Measurements from ENCODE around the gene GARS1.

GRCh38 chr7:30585675-30586074 lies 9.0 kb upstream of the GARS1 start:
- no peak for TF ChIP-seq CTCF (conservative IDR thresholded peaks at IDR 0.05 in 1 of 2, IDR thresholded peaks at IDR 0.05 in 1 of 2; ENCODE audit: extremely low read depth in 1 of 2, insufficient read depth in 1 of 2, low read depth in 1 of 2, low read length in 2 of 2)
- no peak for TF ChIP-seq EZH2 (IDR thresholded peaks at IDR 0.05; ENCODE audit: borderline replicate concordance, low read length)

Measured in mammary epithelial cell (primary cell).